Embryonic facial prominence (tissue), 1 donor: ENCODE measurements around the gene NDUFC2.
"Not testable (repeated sequence)": the region's sequence is repeated elsewhere in the genome, so short reads cannot be mapped to it uniquely, and the experiment has no call there.

Source experiments
- DNase-seq: peaks from one replicate; pipeline ENCODE4 v3.0.0-alpha.2; 2016; ENCODE audit errors: extremely low spot score

Gene NDUFC2

DNA sequence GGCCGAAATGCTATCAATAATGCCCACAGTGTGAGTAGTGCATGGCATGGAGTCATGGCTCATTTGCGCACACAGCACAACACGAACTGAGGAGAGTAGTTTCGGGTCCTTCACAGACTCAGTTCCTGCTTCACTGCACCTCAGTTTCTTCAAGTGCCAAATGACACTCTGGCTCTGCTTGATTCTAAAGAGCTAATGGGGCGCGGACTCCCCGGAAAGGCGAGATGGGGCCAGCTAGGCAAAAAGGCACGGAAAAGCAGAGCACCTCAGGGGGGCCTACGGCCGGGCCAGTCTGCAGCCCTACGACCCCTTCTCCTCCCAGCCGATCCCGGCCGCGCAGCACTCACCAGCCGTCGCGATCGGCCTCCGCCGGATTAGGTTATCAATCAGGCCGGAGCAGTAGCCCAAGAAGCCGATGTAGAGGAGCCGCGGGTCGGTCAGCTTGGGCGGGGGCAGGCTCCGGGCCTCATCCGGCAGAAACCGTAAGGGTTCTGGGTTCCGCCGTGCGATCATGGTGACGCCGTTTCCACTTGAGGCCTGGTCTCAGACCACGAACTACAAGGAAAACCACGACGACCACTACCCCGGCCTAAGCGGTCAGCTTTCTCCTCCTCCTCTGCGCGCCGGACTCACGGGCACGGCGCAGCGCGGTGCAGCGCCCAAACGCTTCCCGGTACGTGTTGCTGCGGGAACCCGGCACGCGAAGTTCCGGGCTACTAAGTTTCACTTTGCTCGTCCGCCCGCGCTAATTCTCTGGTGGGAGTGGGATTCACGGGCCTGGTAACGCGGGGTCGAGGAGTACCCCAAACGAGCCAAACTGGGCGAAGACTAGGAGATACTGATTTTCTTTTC, at the start of gene NDUFC2:
Gene NDUFC2 (minus strand): TSS at position 631 of the 852 bp plus-strand sequence. CDS start 118 bp downstream, at position 513.
- peak; percentile 77 for DNase-seq

DNA sequence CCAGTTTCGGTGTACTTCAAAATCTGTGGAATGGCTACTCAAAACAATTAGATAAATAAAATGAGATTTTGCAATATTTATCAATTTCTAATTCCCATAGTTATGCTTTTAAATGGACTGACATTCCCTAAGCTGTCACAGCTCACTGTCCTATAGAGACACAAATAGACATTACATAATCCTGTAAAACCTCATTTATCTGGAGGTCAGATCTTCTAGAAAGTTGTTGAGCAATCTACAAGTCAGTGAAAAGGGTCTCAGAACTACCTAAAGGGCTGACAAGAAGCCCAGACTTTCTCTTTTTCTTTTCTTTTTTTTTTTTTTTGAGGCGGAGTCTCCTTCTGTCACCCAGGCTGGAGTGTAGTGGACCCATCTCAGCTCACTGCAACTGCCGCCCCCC, 47.7 kb upstream of the NDUFC2 start:
- DNase-seq, result no peak

DNA sequence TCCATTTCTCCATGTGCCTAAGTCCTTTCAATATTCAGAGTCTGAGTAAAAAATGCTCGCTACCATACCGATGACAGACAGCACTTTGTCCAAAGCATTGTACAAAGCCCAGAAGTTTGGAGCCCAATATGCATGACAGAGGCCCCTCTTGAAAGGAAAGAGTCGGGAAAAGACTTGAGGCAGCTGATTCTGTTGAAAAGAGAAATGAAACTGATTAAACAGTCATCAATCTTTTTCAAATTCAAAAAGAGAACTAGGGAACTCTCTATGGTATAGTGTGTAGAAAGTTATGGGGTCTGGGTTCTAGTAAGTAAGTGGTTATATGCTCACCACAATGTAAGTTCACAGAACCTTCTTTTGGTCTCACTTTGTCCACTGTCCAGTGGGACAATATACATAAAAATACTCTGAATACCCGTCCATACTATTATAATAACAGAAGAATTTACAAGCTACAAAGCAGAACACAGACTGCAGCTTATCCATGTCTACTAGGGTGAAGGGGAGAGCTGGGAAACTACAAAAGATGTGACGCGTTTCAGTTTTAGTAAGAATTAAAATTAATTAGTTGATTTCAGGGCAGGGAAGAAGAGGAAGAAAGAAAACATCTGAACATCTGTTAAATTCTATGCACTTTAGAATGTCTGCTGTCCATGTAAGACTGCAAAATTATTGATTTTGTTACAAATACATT, 33.1 kb upstream of the NDUFC2 start:
- DNase-seq, result no peak

DNA sequence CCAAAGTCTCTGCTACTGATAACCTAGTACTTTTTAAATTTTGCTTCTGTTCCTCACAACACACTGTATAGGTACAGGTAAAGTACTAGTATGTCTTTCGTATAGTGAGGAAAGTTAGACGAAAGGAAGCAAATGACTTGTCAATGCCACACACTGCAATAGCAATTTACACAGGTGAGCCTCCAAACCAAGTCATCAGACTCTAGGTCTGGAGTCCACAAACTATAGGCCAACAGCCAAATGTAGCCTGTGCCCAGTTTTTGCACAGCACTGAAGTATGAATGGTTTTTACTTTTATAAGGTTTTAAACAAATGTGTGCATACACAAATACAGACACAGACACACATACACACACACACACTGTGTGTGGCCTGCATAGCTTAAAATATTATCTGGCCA, 31.6 kb upstream of the NDUFC2 start:
- no peak for DNase-seq

DNA sequence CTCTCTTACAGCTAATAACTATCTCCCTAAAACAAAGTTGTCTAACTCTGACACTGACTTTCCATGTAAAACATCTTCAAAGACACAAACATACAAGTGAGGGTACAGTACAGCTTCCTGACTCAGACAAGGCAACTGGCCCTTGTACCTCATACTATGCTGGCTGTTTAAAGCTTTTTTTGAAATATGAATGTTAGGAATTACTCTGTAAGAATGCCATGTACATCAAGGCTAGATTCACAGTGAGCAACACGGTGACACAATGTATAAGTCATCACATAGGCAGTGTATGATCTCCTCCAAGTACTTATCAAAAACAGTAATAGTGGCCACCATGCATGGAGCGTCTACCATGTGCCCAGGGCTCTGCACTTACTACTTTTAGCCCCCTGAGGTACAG, 31.2 kb upstream of the NDUFC2 start:
- DNase-seq, result no peak

DNA sequence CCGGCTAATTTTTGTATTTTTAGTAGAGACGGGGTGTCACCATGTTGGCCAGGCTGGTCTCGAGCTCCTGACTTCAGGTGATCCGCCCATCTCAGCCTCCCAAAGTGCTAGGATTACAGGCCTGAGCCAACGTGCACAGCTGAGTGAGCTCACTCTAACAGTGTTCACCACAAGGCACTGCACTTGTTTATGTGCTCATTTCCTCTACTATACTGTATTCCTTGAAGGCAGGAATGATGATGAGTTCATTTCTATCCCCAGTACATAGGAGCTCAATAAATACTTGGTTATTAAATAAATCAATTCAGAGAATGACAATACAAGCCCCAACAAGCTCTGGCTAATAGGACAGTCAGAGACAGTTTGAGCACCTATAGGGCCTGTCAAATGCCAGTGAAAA, 30.7 kb upstream of the NDUFC2 start:
- no peak for DNase-seq

DNA sequence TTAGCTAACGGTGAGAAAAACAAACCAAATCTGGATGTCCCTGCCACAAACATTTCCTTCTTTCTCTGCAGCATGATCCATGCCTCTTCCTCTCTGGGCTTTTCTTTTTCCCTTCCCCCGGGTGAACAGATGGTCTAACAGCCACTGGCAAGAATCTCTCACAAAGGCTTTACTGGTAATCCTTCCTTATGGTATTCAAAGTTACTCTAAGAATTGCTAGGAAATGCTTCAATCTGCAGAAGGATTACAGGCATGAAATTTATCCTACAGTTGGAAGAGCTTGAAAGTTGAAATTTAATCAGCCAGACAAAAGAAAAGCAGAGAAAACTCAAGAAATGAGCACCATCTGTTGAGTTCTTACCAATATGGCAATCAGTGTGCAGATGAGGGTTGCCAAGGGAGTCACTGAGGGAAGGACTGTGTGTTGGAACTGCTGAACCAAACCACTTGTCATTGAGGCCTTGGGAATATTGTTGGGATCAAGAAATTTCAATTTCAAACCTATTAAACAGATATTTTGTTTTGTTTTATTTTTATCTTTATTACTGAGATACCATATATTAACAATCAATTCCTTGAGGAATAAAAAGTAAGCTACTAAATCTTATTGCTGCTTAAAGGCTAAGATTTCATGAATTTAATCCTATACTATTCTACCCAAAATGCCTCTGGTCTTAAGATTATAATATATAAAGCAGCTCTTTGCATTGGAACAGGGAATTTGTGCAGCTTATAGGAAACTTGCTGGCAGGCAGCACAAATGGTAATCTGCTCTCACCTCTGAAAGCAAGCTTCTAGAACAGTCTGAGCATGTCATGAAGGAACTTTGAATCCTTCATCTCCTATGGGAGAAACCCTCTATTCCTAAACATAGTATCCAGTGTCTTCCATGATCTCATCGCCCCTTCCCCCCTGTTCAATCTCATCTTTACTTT, 29.7 kb upstream of the NDUFC2 start:
- DNase-seq, result peak; percentile 20

DNA sequence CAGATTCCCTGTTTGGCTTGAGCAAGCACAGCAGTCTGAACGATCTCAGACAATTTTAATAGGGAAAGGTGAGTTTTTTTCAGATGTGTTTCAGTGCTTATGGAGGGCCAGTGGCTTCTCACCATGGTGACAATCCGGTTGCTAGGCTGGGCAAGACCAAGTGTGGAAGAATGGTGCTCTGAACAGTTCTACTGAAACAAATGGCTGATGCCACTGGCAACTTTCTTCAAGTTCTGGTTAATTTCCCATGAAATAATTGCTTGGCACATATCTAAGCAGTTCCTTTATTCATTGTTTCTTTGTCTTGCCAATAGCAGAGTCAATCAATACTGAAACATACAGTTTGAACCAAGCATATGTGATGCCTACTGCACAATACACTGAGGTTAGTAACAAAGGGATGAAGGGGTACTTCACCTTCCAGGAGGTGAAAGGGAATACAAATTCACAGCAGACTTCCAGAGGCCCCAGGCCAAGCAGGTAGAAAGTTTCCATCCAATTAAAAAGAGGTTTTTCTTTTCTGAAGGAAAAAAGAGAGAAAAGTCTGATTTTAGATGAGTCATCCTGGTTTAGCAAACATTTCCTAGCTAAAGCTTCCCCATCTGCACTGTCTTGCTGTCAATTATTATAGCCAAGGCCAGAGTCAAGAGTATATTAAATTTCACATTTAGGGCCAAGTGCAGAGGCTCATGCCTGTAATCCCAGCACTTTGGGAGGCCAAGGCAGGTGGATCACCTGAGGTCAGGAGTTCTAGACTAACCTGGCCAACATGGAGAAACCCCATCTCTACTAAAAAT, 21.2 kb upstream of the NDUFC2 start:
- DNase-seq, result no peak

DNA sequence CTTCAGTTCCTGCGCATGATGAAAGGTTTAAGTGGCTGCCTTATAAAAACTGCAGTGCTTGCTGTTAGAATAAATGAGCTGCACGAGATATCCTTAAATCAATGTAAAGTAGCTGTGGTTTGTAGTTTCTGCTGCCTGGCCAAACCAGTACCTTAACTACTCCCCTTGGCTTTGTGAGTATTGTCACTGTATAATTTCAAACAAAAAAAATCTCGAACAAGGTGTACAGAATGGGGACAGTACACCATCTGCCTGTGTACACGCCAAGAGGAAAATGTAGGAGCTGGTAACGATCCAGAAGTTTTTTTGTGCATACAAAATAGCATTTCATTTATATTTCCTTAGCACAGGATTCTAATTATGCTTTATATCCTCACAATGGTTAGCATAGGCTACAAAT, 20.6 kb upstream of the NDUFC2 start:
- DNase-seq, result no peak

DNA sequence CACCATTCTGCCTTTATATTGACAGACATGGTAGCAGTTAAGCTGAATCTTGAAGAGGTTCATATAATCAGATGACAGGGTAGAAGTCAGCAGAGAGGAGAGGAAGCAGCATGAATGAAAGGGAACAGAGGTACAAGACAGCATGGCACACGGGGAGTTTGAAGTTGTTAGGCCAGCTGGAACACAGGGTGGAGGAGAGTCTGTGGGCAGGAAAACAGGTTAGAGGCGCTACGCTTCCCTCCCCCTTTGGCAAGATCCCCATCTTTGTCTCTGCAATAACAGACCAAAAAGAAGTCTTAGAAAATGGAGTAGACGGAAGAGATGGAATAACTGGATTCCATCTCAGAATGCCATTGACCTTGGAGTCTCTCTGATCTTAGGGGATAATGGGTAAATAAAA, 20.0 kb upstream of the NDUFC2 start:
- no peak for DNase-seq

DNA sequence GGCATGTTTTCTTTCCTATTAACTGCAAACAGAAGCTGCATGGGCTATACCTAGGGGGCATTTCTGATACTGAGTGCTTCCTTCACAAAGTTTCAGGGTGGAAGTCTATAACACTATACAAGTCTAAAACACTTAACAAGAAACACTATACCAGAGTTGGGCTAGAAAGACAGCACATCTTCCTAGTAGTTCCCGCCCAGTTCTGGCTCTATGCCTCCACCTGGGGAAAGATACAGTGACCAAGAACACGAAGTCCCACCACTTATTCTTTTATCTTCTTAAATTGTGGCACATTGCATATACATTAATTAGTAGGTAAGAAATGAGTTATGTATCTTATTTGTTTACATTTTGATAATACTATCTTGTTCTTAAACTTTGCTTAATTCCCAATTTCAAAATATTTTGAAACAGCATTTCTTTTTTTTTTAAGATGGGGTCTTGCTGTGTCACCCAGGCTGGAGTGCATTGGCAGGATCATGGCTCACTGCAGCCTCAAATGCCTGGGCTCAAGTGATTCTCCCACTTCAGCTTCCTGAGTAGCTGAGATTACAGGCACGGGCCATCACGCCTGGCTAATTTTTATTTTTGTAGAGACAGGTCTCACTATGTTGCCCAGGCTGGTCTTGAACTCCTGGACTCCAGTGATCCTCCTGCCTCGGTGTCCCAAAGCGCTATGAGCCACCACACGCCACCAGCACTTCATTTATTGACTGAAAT, 18.2 kb upstream of the NDUFC2 start:
- no peak for DNase-seq

DNA sequence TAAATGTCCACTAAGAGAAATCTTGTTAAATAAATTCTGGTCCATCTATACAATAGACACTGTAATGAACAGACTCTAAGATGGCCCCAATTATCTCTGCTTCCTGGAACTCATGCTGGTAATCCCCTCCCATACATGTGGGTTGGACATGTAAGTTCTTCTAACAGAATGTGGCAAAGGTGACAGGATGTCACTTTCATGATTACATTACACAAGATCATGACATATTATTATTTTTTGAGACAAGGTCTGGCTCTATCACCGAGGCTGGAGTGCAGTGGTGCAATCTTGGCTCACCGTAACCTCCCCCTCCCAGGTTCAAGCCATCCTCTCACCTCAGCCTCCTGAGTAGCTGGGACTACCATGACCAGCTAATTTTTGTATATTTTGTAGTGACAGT, 14.6 kb upstream of the NDUFC2 start:
- no peak for DNase-seq

DNA sequence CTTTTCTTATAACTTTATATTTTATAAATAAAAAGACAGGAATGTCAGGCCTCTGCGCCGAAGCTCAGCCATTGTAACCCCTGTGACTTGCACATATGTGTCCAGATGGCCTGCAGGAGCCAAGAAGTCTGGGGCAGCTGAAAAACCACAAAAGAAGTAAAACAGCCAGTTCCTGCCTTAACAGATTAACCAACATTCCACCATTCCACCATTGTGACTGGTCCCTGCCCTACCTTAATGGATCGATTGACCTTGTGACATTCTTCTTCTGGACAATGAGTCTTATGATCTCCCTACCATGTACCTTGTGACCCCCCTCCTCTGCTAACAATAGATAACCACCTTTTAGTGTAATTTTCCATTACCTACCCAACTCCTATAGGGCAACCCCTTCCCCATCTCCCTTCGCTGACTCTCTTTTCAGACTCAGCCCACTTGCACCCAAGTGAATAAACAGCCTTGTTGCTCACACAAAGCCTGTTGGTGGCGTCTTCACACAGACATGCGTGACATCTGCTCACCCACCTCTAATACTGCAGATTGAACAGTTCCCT, 6.9 kb upstream of the NDUFC2 start:
- DNase-seq, result not testable (repeated sequence)

DNA sequence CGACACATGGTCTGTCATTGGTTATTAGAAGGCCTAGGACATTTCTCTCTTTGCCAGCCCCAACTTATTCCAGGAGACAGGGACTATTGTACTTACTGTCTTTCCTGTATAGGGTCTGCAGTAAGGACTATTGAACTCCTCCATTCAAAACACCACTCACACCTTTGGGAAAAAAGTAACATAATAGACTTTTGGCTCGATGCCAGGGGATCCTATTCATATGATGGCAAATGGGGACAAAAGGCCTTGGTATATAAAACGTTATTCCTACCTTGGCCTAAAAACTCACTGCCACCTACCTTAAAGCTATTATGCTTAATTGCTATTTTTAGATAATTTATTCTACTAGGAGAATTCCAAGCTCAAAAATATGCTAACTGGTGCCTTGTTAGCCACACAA, 6.3 kb upstream of the NDUFC2 start:
- no peak for DNase-seq

DNA sequence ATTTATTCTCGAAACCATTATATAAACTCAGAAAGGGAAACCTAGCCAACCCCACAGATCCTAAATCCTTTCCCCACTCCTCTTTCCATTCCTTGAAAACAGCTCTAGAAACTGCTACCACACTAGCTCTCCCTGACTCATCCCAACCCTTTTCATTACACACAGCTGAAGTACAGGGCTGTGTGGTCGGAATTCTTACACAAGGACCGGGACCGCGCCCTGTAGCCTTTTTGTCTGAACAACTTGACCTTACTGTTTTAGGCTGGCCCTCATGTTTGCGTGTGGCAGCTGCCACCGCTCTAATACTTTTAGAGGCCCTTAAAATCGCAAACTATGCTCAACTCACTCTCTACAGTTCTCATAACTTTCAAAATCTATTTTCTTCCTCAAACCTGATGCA, 4.8 kb upstream of the NDUFC2 start:
- not testable (repeated sequence) for DNase-seq

DNA sequence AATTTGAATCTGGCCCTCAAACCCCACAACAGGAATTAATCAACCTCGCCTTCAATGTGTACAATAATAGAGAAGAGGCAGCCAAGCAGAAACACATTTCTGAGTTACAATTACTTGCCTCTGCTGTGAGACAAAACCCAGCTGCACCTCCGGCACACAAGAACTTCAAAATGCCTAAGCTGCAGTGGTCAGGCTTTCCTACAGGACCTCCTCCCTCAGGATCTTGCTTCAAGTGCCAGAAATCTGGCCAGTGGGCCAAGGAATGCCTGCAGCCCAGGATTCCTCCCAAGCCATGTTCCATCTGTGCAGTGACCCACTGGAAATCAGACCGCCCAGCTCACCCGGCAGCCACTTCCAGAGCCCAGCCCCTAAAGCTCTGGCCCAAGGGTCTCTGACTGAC, 3.4 kb upstream of the NDUFC2 start:
- no peak for DNase-seq

DNA sequence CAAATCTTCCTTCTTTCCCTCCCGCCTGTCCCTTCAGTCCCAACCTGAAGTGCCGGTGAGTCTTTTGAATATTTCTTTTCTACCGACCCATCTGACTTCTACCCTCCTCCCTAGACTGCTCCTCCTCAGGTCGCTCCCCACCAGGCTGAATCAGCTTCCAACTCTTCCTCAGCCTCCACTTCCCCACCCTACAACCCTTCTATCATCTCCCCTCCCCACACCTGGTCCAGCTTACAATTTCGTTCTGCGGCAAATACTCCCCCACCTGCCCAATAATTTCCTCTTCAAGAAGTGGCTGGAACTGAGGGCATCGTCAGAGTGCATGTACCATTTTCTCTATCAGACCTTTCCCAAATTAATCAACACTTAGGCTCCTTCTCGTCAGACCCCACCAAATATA, 2.5 kb upstream of the NDUFC2 start:
- no peak for DNase-seq

DNA sequence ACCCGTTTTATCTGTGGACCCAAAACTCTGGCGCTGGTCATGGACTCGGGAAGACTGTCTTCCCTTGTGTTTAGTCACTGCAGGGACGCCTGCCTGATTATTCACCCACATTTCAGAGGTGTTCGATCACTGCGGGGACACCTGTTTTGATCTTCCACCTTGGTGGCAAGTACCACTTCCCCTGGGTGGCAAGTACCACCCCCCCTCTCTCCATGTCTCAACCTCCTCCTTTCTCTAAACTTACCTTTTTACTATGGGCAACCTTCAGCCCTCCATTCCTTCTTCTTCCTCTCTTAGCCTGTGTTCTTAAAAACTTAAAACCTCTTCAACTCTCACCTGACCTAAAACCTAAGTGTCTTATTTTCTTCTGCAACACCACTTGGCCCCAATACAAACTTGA, 1.9 kb upstream of the NDUFC2 start:
- no peak for DNase-seq

DNA sequence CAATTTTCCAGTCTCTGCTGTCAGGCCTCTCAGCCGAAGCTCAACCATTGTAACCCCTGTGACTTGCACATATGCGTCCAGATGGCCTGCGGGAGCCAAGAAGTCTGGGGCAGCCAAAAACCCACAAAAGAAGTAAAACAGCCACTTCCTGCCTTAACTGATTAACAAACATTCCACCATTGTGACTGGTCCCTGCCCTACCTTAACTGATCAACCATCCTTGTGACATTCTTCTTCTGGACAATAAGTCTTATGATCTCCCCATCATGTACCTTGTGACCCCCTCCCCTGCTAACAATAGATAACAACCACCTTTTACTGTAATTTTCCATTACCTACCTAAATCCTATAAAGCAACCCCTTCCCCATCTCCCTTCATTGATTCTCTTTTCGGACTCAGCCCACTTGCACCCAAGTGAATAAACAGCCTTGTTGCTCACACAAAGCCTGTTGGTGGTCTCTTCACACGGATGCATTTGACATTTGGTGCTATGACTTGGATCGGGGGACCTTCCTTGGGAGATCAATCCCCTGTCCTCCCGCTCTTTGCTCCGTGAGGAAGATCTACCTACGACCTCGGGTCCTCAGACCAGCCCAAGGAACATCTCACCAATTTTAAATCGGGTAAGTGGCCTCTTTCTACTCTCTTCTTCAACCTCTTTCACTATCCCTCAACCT, 1.3 kb upstream of the NDUFC2 start:
- DNase-seq, result no peak
